NK-92 treated with Interleukin-12 subunit alpha and Interleukin-12 subunit beta, amount 100 ng/mL, for 24 hours (cell line): Measurements from ENCODE around the gene HSD17B1.
A peak's percentile ranks its signal among the peaks of the same experiment; 100 is the strongest.

ENCODE experiments used
- DNase-seq: peaks from one replicate; lab custom pipeline; 2025; lab: John Stamatoyannopoulos, UW

HSD17B1 gene

GRCh38 chr17:42568341-42569111, 15.8 kb downstream of the HSD17B1 start:
- no peak for DNase-seq

DNA sequence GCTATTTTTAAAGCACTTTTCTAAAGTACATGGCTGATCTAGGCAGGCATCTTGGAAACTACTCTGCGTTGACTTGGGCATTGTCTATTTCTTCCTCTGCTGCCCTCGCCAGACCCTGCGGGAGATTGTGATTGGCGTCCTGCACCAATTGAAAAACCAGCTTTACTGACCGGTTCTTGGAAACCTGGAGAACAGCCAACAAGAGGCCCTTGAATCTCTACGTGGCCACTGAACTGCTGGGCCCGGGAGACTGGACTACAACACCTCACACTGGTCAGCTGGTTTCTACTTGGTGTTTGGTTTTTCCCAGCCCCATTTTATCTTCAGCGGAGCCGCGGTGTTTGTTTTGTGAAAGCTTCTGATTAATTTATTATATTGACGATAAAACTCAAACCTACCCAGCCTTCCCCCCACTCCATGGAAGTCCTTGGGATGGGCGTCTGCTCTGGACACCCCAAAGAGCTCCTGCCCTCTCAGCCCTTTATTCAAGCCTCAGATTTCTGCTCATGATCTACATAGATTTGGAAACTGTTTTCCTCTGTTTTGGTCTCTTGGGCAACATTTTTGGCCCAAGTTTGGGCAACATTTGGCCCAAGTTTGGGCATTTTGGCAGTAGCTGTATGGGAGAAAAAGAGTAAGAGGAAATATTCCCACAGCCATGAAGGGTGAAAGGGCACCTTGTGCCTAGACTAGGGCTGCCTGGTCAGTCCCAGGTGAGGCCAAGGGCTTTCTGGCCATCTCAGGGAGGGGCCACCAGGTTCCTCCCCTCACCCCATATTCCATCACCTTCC, 18.9 kb downstream of the HSD17B1 start:
- DNase-seq = no peak

- DNase-seq = no peak
Observed at GRCh38 chr17:42573095-42573494, 20.4 kb downstream of the HSD17B1 start.

- no peak for DNase-seq
Observed at GRCh38 chr17:42574463-42574862, 21.7 kb downstream of the HSD17B1 start.

DNA sequence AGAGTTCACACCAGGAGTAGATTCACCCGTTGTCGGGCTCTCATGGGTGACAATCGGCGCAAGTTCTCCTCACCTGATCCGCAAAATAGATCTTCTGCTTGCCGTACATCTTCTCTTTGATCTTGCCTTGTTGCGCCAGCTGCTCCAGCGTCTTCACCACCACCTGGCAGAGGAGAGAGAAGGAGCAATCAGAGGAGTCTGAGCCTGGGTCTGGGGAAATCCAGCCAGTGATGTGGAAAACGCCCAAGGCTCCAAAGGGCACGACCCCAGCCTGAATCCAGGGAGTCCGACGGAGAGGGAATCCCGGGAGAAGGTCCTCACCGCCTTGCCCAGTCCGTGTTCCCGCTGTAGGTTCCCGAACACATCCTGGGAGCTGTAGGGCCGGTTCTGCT, 24.4 kb downstream of the HSD17B1 start:
- no peak for DNase-seq

DNA sequence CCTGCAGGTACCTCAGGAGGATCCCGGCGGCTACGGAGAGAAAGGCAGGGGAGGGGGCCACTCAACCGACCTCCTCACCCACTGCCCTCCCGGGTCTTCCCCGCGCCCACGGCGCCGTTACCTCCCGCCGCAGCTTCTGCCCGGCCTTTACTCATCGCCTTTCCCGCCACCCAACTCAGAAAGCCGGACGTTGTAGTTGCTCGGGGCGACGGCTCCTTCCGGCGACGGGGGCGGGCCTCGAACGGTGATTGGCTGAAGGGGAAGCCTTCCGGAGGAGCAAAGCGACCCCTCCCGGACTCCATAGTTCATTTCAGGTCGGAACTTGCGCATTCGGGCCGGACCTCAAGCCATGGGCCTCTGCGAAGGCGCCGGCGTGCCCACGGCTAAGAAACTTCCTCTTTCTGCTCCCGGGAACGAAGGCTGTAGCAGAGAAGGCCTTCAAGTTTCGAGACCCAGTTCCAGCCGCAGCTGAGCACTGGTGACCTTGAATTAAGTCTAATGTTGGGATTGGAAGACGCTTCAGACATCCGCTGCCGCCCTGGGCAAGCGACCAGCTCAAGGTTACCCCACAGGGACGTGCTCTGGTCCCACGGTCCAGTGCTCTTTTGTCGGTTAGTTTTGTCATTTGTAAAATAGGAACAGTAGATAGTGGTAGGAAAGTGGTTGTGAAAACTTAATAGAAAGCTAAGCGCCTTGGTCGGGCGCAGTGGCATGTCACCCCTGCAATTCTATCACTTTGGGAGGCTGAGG, 25.0 kb downstream of the HSD17B1 start, which contains the start of gene PSMC3IP:
Gene PSMC3IP, minus strand, starts transcription at position 198 of the 750 bp plus-strand sequence. Its CDS starts 43 bp downstream, at position 155.
- peak; percentile 93 for DNase-seq

- DNase-seq = peak; percentile 53
Observed at GRCh38 chr17:42578282-42578869, 25.7 kb downstream of the HSD17B1 start.

GRCh38 chr17:42579794-42580551, 27.2 kb downstream of the HSD17B1 start:
- no peak for DNase-seq

DNA sequence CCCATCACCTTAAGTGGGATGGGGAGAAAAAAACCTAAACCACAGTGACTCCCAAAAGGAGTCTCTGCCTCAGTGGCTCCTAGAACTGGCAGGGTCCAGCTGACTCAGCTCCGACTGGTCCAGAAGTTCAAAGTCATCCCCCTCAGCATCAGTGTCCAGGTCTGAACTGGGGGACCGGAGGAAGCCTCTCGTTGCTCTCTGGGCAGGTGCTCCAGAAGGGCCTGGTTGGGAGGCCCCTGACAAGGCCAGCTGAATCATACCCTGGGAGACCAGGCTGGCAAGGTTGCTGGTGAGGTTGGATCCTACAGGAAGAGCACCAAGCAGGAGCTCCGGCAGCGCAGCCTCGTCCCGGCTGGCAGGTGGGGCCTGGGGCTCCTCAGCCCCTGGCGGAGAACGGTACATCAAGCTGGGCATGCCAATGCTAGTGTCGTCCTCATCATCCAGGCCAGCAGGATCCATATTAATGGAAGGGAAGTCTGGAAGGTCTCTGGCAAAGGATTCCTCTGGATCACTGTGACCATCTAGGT, 29.1 kb downstream of the HSD17B1 start:
- DNase-seq = no peak

GRCh38 chr17:42584880-42585279, 32.2 kb downstream of the HSD17B1 start:
- no peak for DNase-seq

DNA sequence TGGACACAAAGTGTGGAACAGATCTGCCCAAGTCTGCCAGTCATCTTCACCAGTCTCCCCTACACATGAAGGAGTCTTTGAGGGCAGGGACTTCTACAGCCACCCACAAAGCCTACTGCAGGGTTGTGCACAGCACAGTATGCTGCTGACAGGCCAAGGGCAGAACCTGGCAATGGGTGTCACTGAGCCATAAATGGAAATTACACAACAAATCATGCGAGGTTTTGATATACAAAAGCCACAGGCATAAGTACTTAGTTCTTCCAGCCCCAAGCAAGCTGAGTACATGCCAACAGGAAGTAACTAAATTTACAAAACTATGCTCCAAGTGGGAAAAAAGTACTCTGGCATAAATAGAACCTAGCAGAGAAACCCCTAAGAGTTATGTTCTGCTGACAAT, 32.6 kb downstream of the HSD17B1 start:
- no peak for DNase-seq

DNA sequence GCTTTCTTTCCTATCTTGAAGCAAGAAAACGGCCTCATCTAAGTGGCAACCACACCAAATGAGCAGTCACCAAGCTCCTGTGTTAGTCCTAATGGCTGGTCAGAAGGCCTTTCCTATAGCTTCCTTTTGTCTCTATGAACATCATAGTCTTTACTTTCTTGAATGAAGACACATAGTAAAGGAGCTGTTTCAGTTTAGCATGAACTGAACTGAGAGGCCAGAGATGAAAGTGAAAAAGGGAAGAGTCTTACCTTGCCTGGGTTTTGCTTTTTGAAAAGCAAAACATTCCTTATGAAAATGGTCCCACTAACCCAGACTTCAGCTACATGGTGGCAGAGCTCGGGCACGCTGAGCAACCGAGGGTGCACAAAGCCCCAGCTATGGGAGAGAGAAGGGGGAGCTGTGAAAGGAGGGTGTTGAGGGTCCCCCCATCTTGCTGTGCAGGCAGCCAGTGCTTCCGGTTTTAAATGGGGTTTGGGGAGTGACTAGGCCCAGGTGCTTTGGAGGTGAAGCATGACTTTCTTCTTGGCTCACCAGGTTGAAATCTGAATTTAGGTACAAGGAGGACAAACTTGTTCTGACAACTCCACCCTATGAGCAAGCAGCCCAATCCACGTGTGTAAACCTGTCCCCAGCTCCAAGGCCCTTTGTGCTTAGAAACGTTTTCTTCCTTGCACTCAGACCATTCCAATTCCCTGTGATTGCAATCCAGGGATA, 33.9 kb downstream of the HSD17B1 start:
- no peak for DNase-seq

DNA sequence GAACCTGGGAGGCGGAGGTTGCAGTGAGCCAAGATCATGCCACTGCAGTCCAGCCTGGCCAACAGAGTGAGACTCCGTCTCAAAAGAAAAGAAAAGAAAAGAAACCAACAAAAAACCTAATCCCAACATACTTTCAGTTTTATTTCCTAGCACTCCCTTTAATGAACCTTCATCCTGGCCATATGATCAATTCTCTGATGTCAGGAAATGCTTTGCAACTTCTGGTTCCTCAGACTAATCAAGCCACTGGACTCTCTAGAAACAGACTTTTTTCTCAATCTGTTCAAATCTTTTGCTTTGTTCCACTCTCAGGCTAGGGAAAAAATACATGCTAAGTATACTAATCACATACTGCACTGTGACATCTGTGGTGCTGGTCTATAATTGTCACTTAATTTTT, 38.2 kb downstream of the HSD17B1 start:
- no peak for DNase-seq

DNA sequence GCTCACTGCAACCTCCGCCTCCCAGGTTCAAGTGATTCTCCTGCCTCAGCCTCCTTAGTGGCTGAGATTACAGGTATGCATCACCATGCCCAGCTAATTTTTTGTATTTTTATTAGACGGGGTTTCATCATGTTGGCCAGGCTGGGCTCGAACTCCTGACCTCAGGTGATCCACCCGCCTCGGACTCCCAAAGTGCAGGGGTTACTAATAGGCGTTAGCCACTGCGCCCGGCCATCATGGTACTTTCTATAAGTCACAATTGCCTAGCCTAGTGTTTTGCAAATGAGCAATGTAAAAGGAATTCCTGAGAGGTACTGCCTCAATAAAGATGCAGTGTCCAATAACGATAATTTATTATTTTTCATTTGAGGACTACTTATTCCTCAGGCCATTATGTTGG, 38.7 kb downstream of the HSD17B1 start:
- no peak for DNase-seq

GRCh38 chr17:42596386-42596785, 43.7 kb downstream of the HSD17B1 start:
- DNase-seq = no peak

DNA sequence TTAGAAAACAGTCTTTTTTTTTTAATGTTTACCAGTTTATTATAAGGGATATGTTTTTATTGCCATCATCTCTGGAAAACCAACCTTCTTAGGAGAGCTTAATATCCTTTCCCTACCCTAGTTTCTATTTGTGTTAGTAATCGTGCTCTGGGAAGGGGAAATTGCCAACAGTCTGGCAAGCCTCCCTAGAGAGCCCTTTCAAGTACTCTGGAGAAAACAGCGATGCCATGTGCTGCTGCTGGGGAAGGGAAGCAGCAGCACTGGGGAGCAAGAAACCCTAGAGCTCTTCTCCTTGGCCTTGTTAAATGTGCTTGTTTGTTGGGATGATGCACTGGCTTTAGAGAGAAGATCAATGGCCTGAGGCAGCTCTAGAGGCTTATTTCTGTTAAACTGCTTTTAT, 46.2 kb downstream of the HSD17B1 start:
- DNase-seq = no peak

- DNase-seq = no peak
Observed at GRCh38 chr17:42603318-42603717, 50.6 kb downstream of the HSD17B1 start.
